Cerebellar nuclear complex (tissue), 1 donor: Measurements from ENCODE around the gene FBXW11.

ENCODE experiments used
- DNase-seq, 2 experiments: peaks; one replicate each; lab custom pipeline; 2025; lab: John Stamatoyannopoulos, UW

Gene FBXW11

DNA sequence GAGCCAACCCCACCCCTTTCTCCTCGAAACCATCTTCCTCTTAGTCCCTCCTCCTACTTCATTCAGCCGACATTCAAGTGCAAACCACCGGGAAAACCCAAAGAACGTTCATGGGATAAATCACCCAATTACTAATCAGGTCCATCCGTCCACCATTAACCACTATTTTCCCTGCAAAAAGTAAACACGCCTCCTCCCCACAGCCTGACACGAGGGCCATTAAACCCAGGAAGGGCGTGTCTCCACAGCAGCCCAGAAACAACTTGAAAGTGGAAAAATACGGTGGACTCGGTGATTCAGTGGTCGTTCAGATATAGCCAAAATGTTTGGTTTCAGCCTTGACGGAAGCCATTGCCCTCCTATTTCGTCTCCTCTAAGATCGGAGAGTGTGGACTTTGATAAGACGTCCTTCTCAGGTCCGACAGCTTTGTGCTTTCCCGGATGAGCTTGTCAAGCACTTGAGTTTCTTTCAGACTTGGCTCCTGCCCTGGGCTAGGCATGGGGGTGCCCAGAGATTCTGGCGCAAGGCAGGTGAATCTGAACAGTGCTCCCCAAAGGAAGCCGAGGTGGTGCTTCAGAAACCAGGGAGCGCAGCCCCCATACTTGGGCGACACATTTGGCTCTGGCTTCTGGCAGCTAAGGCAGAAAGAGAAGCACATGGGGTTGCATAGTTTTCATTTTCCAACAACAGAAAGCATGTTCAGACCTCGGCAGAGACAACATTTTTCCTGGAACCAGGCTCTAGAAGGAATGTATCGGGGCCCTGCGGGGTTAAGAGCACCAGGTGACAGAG is 164.3 kb downstream of the FBXW11 start:
- DNase-seq: no peak

DNA sequence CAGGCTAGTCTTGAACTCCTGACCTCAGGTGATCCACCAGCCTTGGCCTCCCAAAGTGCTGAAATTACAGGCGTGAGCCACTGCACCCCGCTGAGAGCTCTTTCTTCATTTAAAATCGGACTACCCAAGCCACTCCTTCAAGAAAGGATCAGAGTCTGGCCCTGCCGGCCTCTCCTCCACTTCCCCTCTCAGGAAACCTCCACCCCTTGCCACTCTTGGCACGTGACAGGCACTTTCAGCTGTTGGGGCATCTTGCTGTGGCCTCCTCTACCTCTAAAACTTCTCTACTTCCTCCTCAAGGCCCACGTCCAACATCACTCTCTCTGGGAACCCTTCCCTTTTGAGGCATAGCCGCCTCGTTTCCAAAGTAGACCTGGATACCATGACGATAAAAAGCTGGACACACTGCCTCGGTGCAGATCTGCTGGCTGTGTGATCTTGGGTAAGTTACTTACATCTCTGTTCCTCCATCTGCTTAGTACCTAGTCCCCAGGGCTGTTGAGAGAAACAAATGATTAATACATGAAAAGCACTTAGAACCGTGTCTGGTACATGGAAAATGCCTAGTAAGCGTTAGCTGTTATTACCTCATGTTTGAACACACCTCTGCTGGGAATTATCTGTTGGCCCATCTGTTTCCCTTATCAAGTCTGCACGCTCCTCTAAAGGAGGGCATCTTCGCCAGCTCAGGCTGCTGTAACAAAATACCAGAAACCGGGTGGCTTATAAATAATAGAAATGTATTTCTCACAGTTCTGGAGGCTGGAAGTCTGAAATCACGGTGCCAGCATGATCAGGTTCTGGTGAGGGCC is 165.5 kb downstream of the FBXW11 start:
- DNase-seq: no peak

DNA sequence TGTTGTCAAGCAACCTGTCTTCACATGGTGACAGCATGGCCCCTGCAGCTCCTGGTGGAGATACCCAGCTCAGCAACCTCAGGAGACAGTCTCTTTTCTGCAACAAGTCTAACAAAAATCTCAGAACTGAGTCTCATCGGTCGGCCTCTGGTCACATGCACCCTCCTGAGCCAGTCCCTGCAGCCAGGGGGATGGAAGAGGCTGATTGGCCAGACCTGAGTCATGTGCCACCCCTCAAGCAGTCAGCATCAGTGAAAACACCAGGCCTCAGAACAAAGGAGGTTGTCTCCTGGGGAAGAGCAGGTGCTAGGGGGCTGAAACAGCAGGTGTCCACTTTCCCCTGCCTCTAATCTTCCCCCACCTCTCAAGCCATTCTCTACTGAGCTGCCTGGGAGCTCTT is 166.4 kb downstream of the FBXW11 start:
- DNase-seq: no peak

- DNase-seq: no peak
Observed at GRCh38 chr5:171839112-171839511, 167.3 kb downstream of the FBXW11 start.

- no peak for DNase-seq
Observed at GRCh38 chr5:171838066-171838465, 168.4 kb downstream of the FBXW11 start.

GRCh38 chr5:171837522-171837921 is 168.9 kb downstream of the FBXW11 start:
- no peak for DNase-seq

DNA sequence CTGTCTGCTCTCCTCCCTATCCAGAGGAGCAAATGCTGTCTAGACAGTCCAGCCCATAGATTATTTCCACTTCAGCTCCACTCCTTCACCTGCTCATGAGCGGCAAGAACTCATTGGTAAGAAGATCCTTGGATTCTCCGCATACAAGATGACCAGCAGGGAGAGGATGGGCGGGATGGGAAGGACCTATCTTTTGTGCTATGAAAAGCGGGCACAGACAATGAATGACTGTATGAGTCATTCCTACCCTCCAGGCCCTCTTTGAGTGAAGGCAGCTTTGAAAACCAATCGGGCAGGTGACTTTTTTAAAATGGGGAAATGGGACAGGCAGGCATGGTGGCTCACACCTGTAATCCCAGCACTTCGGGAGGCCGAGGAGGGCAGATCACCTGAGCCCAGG is 171.4 kb downstream of the FBXW11 start:
- no peak for DNase-seq

GRCh38 chr5:171834461-171834860 is 172.0 kb downstream of the FBXW11 start:
- no peak for DNase-seq

DNA sequence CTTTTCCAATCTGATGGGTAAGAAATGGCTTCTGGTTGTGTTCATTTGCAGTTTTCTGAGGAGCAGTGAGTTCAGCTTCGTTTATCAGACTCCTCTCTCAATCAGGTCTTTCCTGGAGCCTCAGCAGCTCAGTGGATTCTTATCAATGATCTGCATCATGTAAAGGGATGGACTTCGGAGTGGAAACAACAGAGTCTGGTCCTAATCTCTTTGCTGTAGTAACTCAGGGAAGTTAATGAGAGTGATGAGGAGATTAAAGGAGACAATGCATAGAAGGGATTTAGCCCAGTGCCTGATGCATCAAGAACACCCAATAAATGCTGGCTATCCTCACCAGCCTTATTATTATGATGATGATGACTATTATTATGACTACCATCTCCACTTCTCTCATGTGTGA is 173.7 kb downstream of the FBXW11 start:
- no peak for DNase-seq

DNA sequence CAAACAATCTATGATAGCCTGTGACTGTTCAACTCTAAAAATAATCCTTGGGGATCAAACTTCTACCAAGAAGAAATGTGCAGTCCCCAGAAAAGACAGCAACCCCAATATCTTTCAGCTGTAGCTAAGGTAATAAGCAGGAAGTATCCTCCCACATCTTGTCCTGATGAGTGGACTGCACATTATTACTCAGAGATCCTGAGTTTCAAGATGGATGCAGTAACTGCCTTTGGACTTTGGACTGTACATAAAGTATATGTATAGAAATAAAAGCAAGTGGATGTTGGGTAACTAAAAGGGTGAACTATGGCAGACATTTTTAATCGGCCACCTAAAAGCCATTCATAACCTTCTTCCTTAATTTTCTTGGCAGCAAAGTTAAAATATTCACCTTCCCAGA is 175.8 kb downstream of the FBXW11 start:
- DNase-seq: no peak

DNA sequence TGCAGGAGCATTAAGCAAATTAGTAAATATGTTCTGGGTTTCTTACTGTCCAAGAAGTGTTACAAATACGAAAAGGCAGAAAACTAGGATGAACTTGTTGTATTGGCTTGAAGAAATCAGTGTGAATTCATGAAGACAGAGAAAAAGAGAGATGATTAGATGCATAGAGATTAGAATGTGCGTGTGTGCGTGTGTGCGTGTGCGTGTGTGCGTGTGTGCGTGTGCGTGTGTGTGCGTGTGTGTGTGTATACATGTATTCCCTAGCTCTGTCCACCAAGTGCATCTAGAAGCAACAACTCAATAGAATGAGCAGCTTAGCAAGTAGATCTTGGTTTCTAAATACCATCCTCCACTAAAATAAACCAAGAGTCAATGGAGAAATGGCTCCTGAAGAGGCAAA is 179.3 kb downstream of the FBXW11 start:
- no peak for DNase-seq

DNA sequence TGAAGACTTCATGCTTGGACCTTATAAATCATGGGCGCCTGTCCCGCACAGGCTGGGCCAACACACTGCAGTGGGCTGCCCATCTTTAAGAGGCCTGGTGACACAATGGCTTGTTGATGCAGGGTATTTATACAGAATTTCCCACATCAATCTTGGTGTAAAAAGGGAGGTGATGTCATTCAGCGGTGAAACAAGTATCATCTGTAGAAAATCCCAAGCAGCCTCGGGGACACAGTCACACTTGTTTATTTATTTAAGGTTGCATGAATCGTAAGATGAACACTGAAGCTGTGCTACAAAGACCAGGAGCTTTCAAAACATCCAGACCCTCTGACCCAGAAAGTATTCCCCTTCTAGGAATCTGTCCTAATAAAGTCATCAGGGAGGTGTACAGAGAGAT is 180.3 kb downstream of the FBXW11 start:
- no peak for DNase-seq

GRCh38 chr5:171825051-171825450 is 181.4 kb downstream of the FBXW11 start:
- DNase-seq: no peak

GRCh38 chr5:171823269-171823668 is 183.2 kb downstream of the FBXW11 start:
- DNase-seq: no peak

GRCh38 chr5:171821286-171821685 is 185.2 kb downstream of the FBXW11 start:
- DNase-seq: no peak

DNA sequence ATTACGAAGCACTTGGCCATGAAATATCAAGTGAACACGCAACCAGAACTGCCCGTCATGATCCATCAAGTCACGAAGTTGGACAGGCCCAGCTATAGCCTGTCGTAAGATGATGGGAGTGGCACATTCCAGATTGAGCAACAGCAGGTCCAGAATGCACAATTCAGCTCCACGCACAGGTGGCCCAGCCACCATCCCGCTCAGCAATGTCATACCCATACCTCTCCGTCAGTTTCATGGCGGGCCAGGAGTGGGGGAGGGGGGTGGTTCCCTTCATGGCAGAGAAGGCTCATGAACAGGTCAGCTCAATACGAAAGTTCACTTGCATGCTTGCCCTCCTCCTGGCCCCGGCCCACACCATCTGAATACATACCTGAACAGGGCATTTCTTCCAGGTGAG is 185.9 kb downstream of the FBXW11 start:
- no peak for DNase-seq

GRCh38 chr5:171816666-171817065 is 189.8 kb downstream of the FBXW11 start:
- DNase-seq: no peak

- no peak for DNase-seq
Observed at GRCh38 chr5:171813813-171814490, 192.5 kb downstream of the FBXW11 start.

DNA sequence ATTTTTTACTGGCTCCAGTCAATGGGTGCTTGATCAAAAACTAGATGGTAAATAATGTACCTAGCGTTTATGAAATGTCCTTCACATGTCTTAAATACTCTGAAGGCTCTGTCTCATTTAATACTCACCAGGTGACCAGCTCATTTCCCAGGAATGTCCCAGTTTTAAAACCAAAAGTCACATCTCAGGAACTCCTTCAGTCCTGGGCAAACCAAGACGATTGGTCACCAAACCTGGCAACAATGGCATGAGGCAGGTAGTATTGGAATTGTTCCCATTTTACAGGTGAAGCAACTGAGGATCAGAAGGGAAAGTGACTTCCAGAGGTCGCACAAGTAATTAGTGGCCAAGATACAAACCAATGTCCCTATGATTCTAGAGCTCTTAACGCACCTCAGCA is 193.2 kb downstream of the FBXW11 start:
- no peak for DNase-seq
